Large intestine (tissue), 3 donors: ENCODE measurements around the gene PITPNM1. TPM values are rescaled to one million over a fixed set of nuclear protein-coding genes. Genes with fewer than 3 reads are reported as not detected.

Experiments
- DNase-seq, 2 donors: peaks; one replicate each; pipeline versions ENCODE4 v3.0.0 to v3.0.0-alpha.2; 2013
- H3K27ac ChIP-seq: one replicate; pipeline ENCODE4 v1.5.1; 2013; ENCODE audit warnings: low read length
- H3K27me3 ChIP-seq: 2 replicates; pipeline ENCODE4 v1.6.1; 2013; ENCODE audit warnings: low read length; ENCODE audit not compliant: control insufficient read depth, insufficient read depth
- H3K36me3 ChIP-seq: 2 replicates; pipeline ENCODE4 v1.6.1; 2013; ENCODE audit warnings: low read length; ENCODE audit not compliant: control insufficient read depth, insufficient read depth
- H3K4me1 ChIP-seq: one replicate; pipeline ENCODE4 v1.6.1; 2013; ENCODE audit warnings: low read length; ENCODE audit not compliant: control insufficient read depth, insufficient read depth
- H3K4me3 ChIP-seq: one replicate; pipeline ENCODE4 v1.5.1; 2013; ENCODE audit warnings: low read length
- H3K9me3 ChIP-seq: one replicate; pipeline ENCODE4 v1.6.1; 2013; ENCODE audit warnings: mild to moderate bottlenecking, low read depth, low read length, moderate library complexity; ENCODE audit not compliant: control insufficient read depth
- WGBS: methylation state at CpG from one replicate; pipeline ENCODE4 v1.1.5; 2013; ENCODE audit warnings: low lambda C conversion rate; ENCODE audit not compliant: insufficient coverage; 5-methylcytosine and 5-hydroxymethylcytosine counted together
- polyA plus RNA-seq: library from polyadenylated mRNA; unstranded; fragments of 120-200 nt; gene quantifications from one replicate; pipeline ENCODE4 v1.2.1, GENCODE V29; 2013

The PITPNM1 gene
- polyA plus RNA-seq, 1 donor = 54.1 TPM

GRCh38 chr11:67541198-67541597 lies 36.0 kb upstream of the PITPNM1 start:
- H3K27ac ChIP-seq = no peak overlapping the region
- H3K4me3 ChIP-seq = no peak overlapping the region
- no peaks in the 10 kb centered on the region for H3K36me3 ChIP-seq
- no peaks in the 10 kb centered on the region for H3K27me3 ChIP-seq
- H3K9me3 ChIP-seq = no peaks in the 10 kb centered on the region
- no CpG with 5 or more reads among the region's 6 CpGs for WGBS
- no peak for DNase-seq
- H3K4me1 ChIP-seq = peaks cover 12% of the 10 kb centered on the region

GRCh38 chr11:67539550-67539949 lies 34.4 kb upstream of the PITPNM1 start:
- peaks cover 11% of the 10 kb centered on the region for H3K4me1 ChIP-seq
- no peaks in the 10 kb centered on the region for H3K36me3 ChIP-seq
- H3K4me3 ChIP-seq = no peak overlapping the region
- H3K9me3 ChIP-seq = peaks cover 6% of the 10 kb centered on the region
- no peaks in the 10 kb centered on the region for H3K27me3 ChIP-seq
- no peak overlapping the region for H3K27ac ChIP-seq
- no peak for DNase-seq
- WGBS = no CpG with 5 or more reads among the region's 4 CpGs

GRCh38 chr11:67538823-67539505 lies 33.8 kb upstream of the PITPNM1 start:
- H3K9me3 ChIP-seq = peaks cover 9% of the 10 kb centered on the region
- WGBS = no CpG with 5 or more reads among the region's 10 CpGs

GRCh38 chr11:67538306-67538705 lies 33.1 kb upstream of the PITPNM1 start:
- H3K27ac ChIP-seq = no peak overlapping the region
- H3K4me3 ChIP-seq = no peak overlapping the region
- H3K27me3 ChIP-seq = no peaks in the 10 kb centered on the region
- DNase-seq = no peak
- H3K36me3 ChIP-seq = no peaks in the 10 kb centered on the region
- H3K9me3 ChIP-seq = peaks cover 15% of the 10 kb centered on the region
- 80% methylated on average over 1 of the region's 6 CpGs for WGBS
- peaks cover 10% of the 10 kb centered on the region for H3K4me1 ChIP-seq

More at GRCh38 chr11:67538823-67539505, 33.8 kb upstream of the PITPNM1 start:
- H3K36me3 ChIP-seq = no peaks in the 10 kb centered on the region
- H3K27ac ChIP-seq = no peak overlapping the region
- peaks cover 8% of the 10 kb centered on the region for H3K4me1 ChIP-seq
- H3K27me3 ChIP-seq = no peaks in the 10 kb centered on the region
- DNase-seq = no peak
- H3K4me3 ChIP-seq = no peak overlapping the region

- no peaks in the 10 kb centered on the region for H3K27me3 ChIP-seq
- WGBS = no CpG with 5 or more reads among the region's 1 CpG
- H3K27ac ChIP-seq = peak overlapping the region; percentile 0
These were observed 30.4 kb upstream of the PITPNM1 start for GRCh38 chr11:67535561-67535960.

GRCh38 chr11:67534070-67534679 lies 29.0 kb upstream of the PITPNM1 start:
- H3K4me3 ChIP-seq = no peak overlapping the region
- no peak overlapping the region for H3K27ac ChIP-seq
- H3K27me3 ChIP-seq = no peaks in the 10 kb centered on the region
- H3K9me3 ChIP-seq = peaks cover 15% of the 10 kb centered on the region
- H3K4me1 ChIP-seq = peaks cover 14% of the 10 kb centered on the region
- no peaks in the 10 kb centered on the region for H3K36me3 ChIP-seq
- WGBS = 35% methylated on average over 3 of the region's 4 CpGs
- no peak for DNase-seq

More at GRCh38 chr11:67535561-67535960, 30.4 kb upstream of the PITPNM1 start:
- H3K9me3 ChIP-seq = peaks cover 15% of the 10 kb centered on the region
- H3K4me3 ChIP-seq = no peak overlapping the region
- no peaks in the 10 kb centered on the region for H3K36me3 ChIP-seq
- DNase-seq = peak; percentile 38 to 77
- H3K4me1 ChIP-seq = peaks cover 14% of the 10 kb centered on the region

GRCh38 chr11:67532889-67533288 lies 27.7 kb upstream of the PITPNM1 start:
- DNase-seq = no peak

GRCh38 chr11:67530282-67530592 lies 25.1 kb upstream of the PITPNM1 start:
- DNase-seq = no peak
- H3K36me3 ChIP-seq = no peaks in the 10 kb centered on the region
- H3K27ac ChIP-seq = no peak overlapping the region
- no peaks in the 10 kb centered on the region for H3K27me3 ChIP-seq
- peaks cover 13% of the 10 kb centered on the region for H3K4me1 ChIP-seq
- WGBS = no CpG with 5 or more reads among the region's 5 CpGs
- H3K9me3 ChIP-seq = peaks cover 15% of the 10 kb centered on the region
- no peak overlapping the region for H3K4me3 ChIP-seq

More at GRCh38 chr11:67532889-67533288, 27.7 kb upstream of the PITPNM1 start:
- Histone ChIP-seq H3K4me3 (no peak overlapping the region), H3K4me1 (peaks cover 14% of the 10 kb centered on the region), H3K27me3 (no peaks in the 10 kb centered on the region), H3K9me3 (peaks cover 15% of the 10 kb centered on the region), H3K36me3 (no peaks in the 10 kb centered on the region), H3K27ac (peak overlapping the region; percentile 18)
- 50% methylated on average over 2 of the region's 2 CpGs for WGBS

GRCh38 chr11:67528376-67528775 lies 23.2 kb upstream of the PITPNM1 start:
- WGBS = no CpG with 5 or more reads among the region's 4 CpGs
- H3K4me1 ChIP-seq = peaks cover 14% of the 10 kb centered on the region
- H3K9me3 ChIP-seq = peaks cover under 1% of the 10 kb centered on the region

GRCh38 chr11:67525275-67525976 lies 20.3 kb upstream of the PITPNM1 start:
- no peak for DNase-seq
- Histone ChIP-seq H3K4me1 (peaks cover 13% of the 10 kb centered on the region), H3K36me3 (no peaks in the 10 kb centered on the region), H3K9me3 (no peaks in the 10 kb centered on the region), H3K27ac (peak overlapping the region; percentile 49), H3K4me3 (no peak overlapping the region), H3K27me3 (no peaks in the 10 kb centered on the region)
- no CpG with 5 or more reads among the region's 5 CpGs for WGBS

More at GRCh38 chr11:67528376-67528775, 23.2 kb upstream of the PITPNM1 start:
- Histone ChIP-seq H3K27ac (no peak overlapping the region), H3K27me3 (no peaks in the 10 kb centered on the region), H3K36me3 (no peaks in the 10 kb centered on the region), H3K4me3 (no peak overlapping the region)
- no peak for DNase-seq
